SH-SY5Y (cell line): Measurements from ENCODE around the gene FGF12.

Experiments used
- GATA2 ChIP-seq: IDR thresholded peaks from 2 replicates; pipeline ENCODE4 v1.6.1; 2011; ENCODE audit warnings: mild to moderate bottlenecking, low read depth, low read length
- GATA3 ChIP-seq: IDR thresholded peaks from 2 replicates; pipeline ENCODE4 v1.6.1; 2011; ENCODE audit warnings: low read depth, mild to moderate bottlenecking, low read length, moderate library complexity

DNA sequence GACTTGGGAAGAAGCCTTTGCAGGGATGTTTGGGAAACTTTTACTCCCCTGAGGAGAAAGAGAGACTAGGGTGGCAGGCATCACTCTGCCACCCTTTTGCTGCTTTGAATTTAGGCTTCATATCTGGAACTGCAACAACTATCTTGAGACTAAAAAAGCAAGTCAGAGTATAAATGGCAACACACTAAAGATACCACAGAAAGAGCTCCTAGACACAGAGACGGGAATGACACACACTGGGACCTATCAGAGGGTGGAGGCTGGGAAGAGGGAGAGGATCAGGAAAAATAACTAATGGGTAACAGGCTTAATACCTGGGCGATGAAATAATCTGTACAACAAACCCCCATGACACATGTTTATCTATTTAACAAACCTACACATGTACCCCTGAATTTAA is 237.8 kb downstream of the FGF12 start:
- TF ChIP-seq GATA2 (no peak), GATA3 (no peak)
